Esophagus muscularis mucosa (tissue), 3 donors: ENCODE data around the gene LEP.

Source experiments
- POLR2A ChIP-seq: fragments of 450-650 bp; IDR thresholded peaks from one replicate; pipeline ENCODE4 v1.6.1; 2017; ENCODE audit warnings: antibody characterized with exemption, moderate library complexity, mild to moderate bottlenecking, low read depth
- TF ChIP-seq, protein P1 (sequence below), 3 experiments: fragments of 200-600 bp in 2 of 3; fragments of 450-650 bp in 1 of 3; sonication (generic) in 2 of 3; IDR thresholded peaks; one replicate each; pipeline ENCODE4 v1.5.1; 2017 to 2019; ENCODE audit warnings: antibody characterized with exemption in 3 of 3, mild to moderate bottlenecking in 2 of 3, moderate library complexity in 1 of 3

DNA sequence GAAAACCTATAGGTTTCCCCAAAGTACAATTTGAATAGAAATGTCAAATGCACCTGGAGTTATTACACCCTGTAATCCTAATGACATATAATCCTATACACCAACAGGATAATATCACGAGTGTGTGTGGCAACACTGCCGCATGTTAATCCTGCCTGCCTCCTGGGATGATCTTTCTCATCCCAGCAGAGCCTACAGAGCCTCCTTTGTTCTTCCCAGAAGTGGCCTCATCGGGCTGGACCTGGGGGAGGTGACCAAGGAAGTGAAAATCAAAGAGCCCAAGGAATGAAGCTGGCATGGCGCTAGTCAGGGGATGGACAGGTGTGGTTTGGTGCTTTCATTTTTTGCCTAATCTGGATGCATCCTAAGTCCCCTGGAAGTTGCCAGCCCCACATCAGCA, 29.5 kb upstream of the LEP start:
- TF ChIP-seq, protein P1, sequence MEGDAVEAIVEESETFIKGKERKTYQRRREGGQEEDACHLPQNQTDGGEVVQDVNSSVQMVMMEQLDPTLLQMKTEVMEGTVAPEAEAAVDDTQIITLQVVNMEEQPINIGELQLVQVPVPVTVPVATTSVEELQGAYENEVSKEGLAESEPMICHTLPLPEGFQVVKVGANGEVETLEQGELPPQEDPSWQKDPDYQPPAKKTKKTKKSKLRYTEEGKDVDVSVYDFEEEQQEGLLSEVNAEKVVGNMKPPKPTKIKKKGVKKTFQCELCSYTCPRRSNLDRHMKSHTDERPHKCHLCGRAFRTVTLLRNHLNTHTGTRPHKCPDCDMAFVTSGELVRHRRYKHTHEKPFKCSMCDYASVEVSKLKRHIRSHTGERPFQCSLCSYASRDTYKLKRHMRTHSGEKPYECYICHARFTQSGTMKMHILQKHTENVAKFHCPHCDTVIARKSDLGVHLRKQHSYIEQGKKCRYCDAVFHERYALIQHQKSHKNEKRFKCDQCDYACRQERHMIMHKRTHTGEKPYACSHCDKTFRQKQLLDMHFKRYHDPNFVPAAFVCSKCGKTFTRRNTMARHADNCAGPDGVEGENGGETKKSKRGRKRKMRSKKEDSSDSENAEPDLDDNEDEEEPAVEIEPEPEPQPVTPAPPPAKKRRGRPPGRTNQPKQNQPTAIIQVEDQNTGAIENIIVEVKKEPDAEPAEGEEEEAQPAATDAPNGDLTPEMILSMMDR (IDR thresholded peaks at IDR 0.05), result no peak
- TF ChIP-seq POLR2A, result no peak
